HepG2 (cell line): ENCODE data around the gene TOLLIP. TPM values are rescaled to one million over a fixed set of nuclear protein-coding genes. Genes with fewer than 3 reads are reported as not detected.

Experiments used
- ATAC-seq: fragments of 200-7000 bp; cut with Tn5 transposase; 3 replicates; pipeline ENCODE4 v1.9.1; 2020; ENCODE audit warnings: mild to moderate bottlenecking, moderate library complexity
- BruUV-seq: library from RNA; stranded (reverse); fragments of 400-500 nt; replicated peaks from 2 replicates; lab custom pipeline; 2021; lab: Mats Ljungman, UMichigan
- CTCF ChIA-PET: fragments of 300-600 bp; formaldehyde crosslinking; extraction: SDS; loops from one replicate; lab custom pipeline; 2021; ENCODE audit warnings: low total read pairs, inconsistent platforms, low intra/inter-chr PET ratio; lab: Yijun Ruan, JAX
- POLR2A ChIA-PET: fragments of 350-600 bp; sonication (Branson Sonifier 250); formaldehyde crosslinking; loops from one replicate; lab custom pipeline; 2020; ENCODE audit warnings: antibody characterized with exemption, inconsistent platforms; lab: Yijun Ruan, JAX
- DNase-seq: peaks from one replicate; pipeline ENCODE4 v3.0.0-alpha.2; 2015; ENCODE audit warnings: low spot score
- FAIRE-seq: peaks from 3 replicates; lab custom pipeline; 2011; peaks lifted over from hg19 to GRCh38; lab: Jason Lieb, UNC
- H2AFZ ChIP-seq: one replicate; pipeline ENCODE4 v1.6.1; 2011; ENCODE audit warnings: low read length, inconsistent platforms
- H3K27ac ChIP-seq: fragments of 300-600 bp; 3 replicates; pipeline ENCODE4 v1.8.0; 2011; ENCODE audit warnings: mixed run types, mild to moderate bottlenecking, mixed read lengths, low read length, inconsistent platforms; ENCODE audit not compliant: insufficient read depth; ENCODE audit errors: extremely low read length
- H3K27me3 ChIP-seq, 2 experiments: fragments of 200-600 bp in 1 of 2; 2 replicates in 1 of 2; 3 replicates in 1 of 2; pipeline versions ENCODE4 v1.6.0 to v1.8.0; 2011; ENCODE audit warnings: low read length in 2 of 2, mild to moderate bottlenecking in 2 of 2, moderate library complexity in 2 of 2, inconsistent platforms in 1 of 2; ENCODE audit not compliant: insufficient read depth in 2 of 2, control insufficient read depth in 1 of 2
- H3K36me3 ChIP-seq, 2 experiments: fragments of 200-600 bp in 1 of 2; replicated peaks in 1 of 2; 2 replicates in 1 of 2; 3 replicates in 1 of 2; pipeline versions ENCODE4 v1.5.1 to v1.8.0; 2011; ENCODE audit warnings: low read length in 2 of 2, inconsistent platforms in 1 of 2; ENCODE audit not compliant: insufficient read depth in 2 of 2, control insufficient read depth in 1 of 2
- H3K4me1 ChIP-seq: 2 replicates; pipeline ENCODE4 v1.5.1; 2012; ENCODE audit warnings: low read length, inconsistent platforms; ENCODE audit not compliant: insufficient read depth
- H3K4me2 ChIP-seq: 2 replicates; pipeline ENCODE4 v1.6.0; 2011; ENCODE audit warnings: low read depth, low read length, inconsistent platforms
- H3K4me3 ChIP-seq, 3 experiments: fragments of 200-600 bp in 1 of 3; sonication (generic), shearing (Covaris generic) in 1 of 3; replicated peaks in 1 of 3; 2 replicates each; pipeline ENCODE4 v1.5.1; 2011 to 2016; ENCODE audit warnings: low read length in 3 of 3, inconsistent platforms in 2 of 3, low read depth in 2 of 3, mild to moderate bottlenecking in 2 of 3, control low read depth in 1 of 3, mixed read lengths in 1 of 3; ENCODE audit not compliant: insufficient read depth in 1 of 3
- H3K79me2 ChIP-seq: one replicate; pipeline ENCODE4 v1.6.1; 2011; ENCODE audit warnings: low read length, inconsistent platforms; ENCODE audit not compliant: insufficient read depth
- H3K9ac ChIP-seq: 2 replicates; pipeline ENCODE4 v1.6.0; 2011; ENCODE audit warnings: mild to moderate bottlenecking, low read depth, low read length, inconsistent platforms; ENCODE audit not compliant: insufficient read depth
- H3K9me3 ChIP-seq: 2 replicates; pipeline ENCODE4 v1.5.1; 2012; ENCODE audit warnings: mild to moderate bottlenecking, low read length
- H4K20me1 ChIP-seq: 2 replicates; pipeline ENCODE4 v1.6.0; 2011; ENCODE audit warnings: inconsistent platforms, mild to moderate bottlenecking, low read length, moderate library complexity; ENCODE audit not compliant: insufficient read depth
- ATF7-NPFF ChIP-seq: sonication (generic); formaldehyde crosslinking; IDR thresholded peaks from 2 replicates; pipeline ENCODE4 v1.8.1; 2023; ENCODE audit warnings: mild to moderate bottlenecking, low read depth, missing genetic modification reagents, moderate library complexity
- DMAP1 ChIP-seq: IDR thresholded peaks from 2 replicates; pipeline ENCODE4 v1.6.1; 2016
- PRPF4 ChIP-seq: fragments of 200-400 bp; formaldehyde crosslinking; IDR thresholded peaks from 2 replicates; pipeline ENCODE4 v1.6.1; 2016; ENCODE audit warnings: low read length, low read depth; ENCODE audit not compliant: poor library complexity, severe bottlenecking
- SETDB1 ChIP-seq: sonication (generic); formaldehyde crosslinking; IDR thresholded peaks from 2 replicates; pipeline ENCODE4 v1.5.1; 2020; ENCODE audit warnings: missing genetic modification reagents, mild to moderate bottlenecking, borderline replicate concordance
- TMF1 ChIP-seq: sonication (generic); formaldehyde crosslinking; IDR thresholded peaks from 2 replicates; pipeline ENCODE4 v1.8.1; 2022; ENCODE audit warnings: low read depth, missing genetic modification reagents
- YEATS4 ChIP-seq: sonication (generic); formaldehyde crosslinking; IDR thresholded peaks from 2 replicates; pipeline ENCODE4 v1.4.0; 2020; ENCODE audit warnings: missing genetic modification reagents, borderline replicate concordance
- ZNF350 ChIP-seq: sonication (generic); formaldehyde crosslinking; IDR thresholded peaks from 2 replicates; pipeline ENCODE4 v1.4.0; 2020; ENCODE audit warnings: mild to moderate bottlenecking, low read depth, missing genetic modification reagents, borderline replicate concordance
- ZNF543 ChIP-seq: sonication (generic); formaldehyde crosslinking; IDR thresholded peaks from 2 replicates; pipeline ENCODE4 v1.4.0; 2020; ENCODE audit warnings: mild to moderate bottlenecking, missing genetic modification reagents
- ZNF576 ChIP-seq: sonication (generic); formaldehyde crosslinking; IDR thresholded peaks from 2 replicates; pipeline ENCODE4 v1.4.0; 2020; ENCODE audit warnings: mild to moderate bottlenecking, missing genetic modification reagents
- ZNF839 ChIP-seq: sonication (generic); formaldehyde crosslinking; IDR thresholded peaks from 2 replicates; pipeline ENCODE4 v1.4.0; 2020; ENCODE audit warnings: missing genetic modification reagents, mild to moderate bottlenecking, borderline replicate concordance
- WGBS: methylation state at CpG from one replicate; pipeline ENCODE4 v1.1.6; 2017; ENCODE audit warnings: low lambda C conversion rate; 5-methylcytosine and 5-hydroxymethylcytosine counted together
- in situ Hi-C: cut with HindIII; loops from 2 replicates; pipeline ENCODE4 v1.10.0; 2017; ENCODE audit warnings: low pct_unique_long_range_greater_than_20kb; ENCODE audit not compliant: extremely low pct_ligation_motif_present
- intact Hi-C: fragments of 100-400 bp; cut with micrococcal nuclease; formaldehyde crosslinking; loops from one replicate; pipeline ENCODE4 v1.10.0; 2022; ENCODE audit not compliant: unreplicated experiment
- polyA plus RNA-seq, 8 experiments: library from polyadenylated mRNA; depleted of rRNA in 3 of 8; stranded (reverse) in 7 of 8; unstranded in 1 of 8; fragments of >200 nt; fragmentation: Illumina TruSeq in 4 of 8; extraction: Trizol in 4 of 8; gene quantifications; 2 replicates each; pipeline versions ENCODE4 v1.2.1 to v1.2.3, GENCODE V29; 2011 to 2016; ENCODE audit warnings: low read depth in 4 of 8, missing spikeins in 1 of 8, mixed read lengths in 1 of 8; ENCODE audit not compliant: insufficient read depth in 1 of 8
- total RNA-seq, 5 experiments: library from RNA; depleted of rRNA; stranded (reverse); fragments of >200 nt; fragmentation: Illumina TruSeq; extraction: Trizol; gene quantifications; 2 replicates each; pipeline ENCODE4 v1.2.3, GENCODE V29; 2016; ENCODE audit warnings: low read depth in 1 of 5
- TF ChIP-seq, protein P1 (sequence below): sonication (generic); formaldehyde crosslinking; IDR thresholded peaks from 2 replicates; pipeline ENCODE4 v1.8.0; 2022; ENCODE audit warnings: missing genetic modification reagents, mild to moderate bottlenecking, moderate library complexity, borderline replicate concordance
- TF ChIP-seq, protein P2 (sequence below): sonication (generic); formaldehyde crosslinking; IDR thresholded peaks from 2 replicates; pipeline ENCODE4 v1.4.0; 2020; ENCODE audit warnings: missing genetic modification reagents

TOLLIP gene
- total and polyA plus RNA-seq, 2 of the 13 experiments (the other 11 are each of a cell fraction or from before 2014, with no cell fraction given): 25.9 to 47.5 TPM

- peaks cover 36% of the 10 kb centered on the region for H3K79me2 ChIP-seq
Measured at GRCh38 chr11:1310318-1310687, 871 bp upstream of the TOLLIP start.

More at GRCh38 chr11:1310318-1310687, 871 bp upstream of the TOLLIP start:
- Histone ChIP-seq H2AFZ (no peak overlapping the region), H3K27me3 (no peaks in the 10 kb centered on the region), H3K36me3 (peaks cover 3 to 6% of the 10 kb centered on the region in 2 experiments; a peak in 3 of 5 replicates), H3K4me3 (peak overlapping the region; percentile 34 to 81 (median 57); a peak in 4 of 6 replicates), H3K4me2 (peak overlapping the region; percentile 90), H4K20me1 (no peaks in the 10 kb centered on the region), H3K27ac (no peak overlapping the region), H3K9ac (peak overlapping the region; percentile 79), H3K9me3 (peaks cover 12% of the 10 kb centered on the region), H3K4me1 (peaks cover 46% of the 10 kb centered on the region)
- no peak for FAIRE-seq
- no TSS peak for BruUV-seq
- POLR2A ChIA-PET: interaction anchor here (1.4 kb wide), 1 partner anchor 23 kb away, joined by 4 read pairs; no protein-coding TSS in a partner anchor
- intact Hi-C loops (no loop called here), in situ Hi-C loops (no loop called here)
- CTCF ChIA-PET: no interaction called here
- DNase-seq: no peak
- no peak for ATAC-seq
- TF ChIP-seq PRPF4: peak; percentile 75
- TF ChIP-seq ZNF543 (CRISPR knock-in tag): peak; percentile 0; the same call in 1 of the 2 replicates
- TF ChIP-seq SETDB1 (CRISPR knock-in tag): no peak
- TF ChIP-seq ZNF350 (CRISPR knock-in tag): peak; percentile 11; the same call in 1 of the 2 replicates
- TF ChIP-seq, protein P1, sequence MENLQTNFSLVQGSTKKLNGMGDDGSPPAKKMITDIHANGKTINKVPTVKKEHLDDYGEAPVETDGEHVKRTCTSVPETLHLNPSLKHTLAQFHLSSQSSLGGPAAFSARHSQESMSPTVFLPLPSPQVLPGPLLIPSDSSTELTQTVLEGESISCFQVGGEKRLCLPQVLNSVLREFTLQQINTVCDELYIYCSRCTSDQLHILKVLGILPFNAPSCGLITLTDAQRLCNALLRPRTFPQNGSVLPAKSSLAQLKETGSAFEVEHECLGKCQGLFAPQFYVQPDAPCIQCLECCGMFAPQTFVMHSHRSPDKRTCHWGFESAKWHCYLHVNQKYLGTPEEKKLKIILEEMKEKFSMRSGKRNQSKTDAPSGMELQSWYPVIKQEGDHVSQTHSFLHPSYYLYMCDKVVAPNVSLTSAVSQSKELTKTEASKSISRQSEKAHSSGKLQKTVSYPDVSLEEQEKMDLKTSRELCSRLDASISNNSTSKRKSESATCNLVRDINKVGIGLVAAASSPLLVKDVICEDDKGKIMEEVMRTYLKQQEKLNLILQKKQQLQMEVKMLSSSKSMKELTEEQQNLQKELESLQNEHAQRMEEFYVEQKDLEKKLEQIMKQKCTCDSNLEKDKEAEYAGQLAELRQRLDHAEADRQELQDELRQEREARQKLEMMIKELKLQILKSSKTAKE (CRISPR knock-in tag): no peak
- no peak for TF ChIP-seq ZNF576
- TF ChIP-seq YEATS4 (CRISPR knock-in tag): no peak
- TF ChIP-seq ZNF839: no peak
- no peak for TF ChIP-seq ATF7-NPFF (CRISPR knock-in tag)
- no peak for TF ChIP-seq DMAP1
- TF ChIP-seq, protein P2, sequence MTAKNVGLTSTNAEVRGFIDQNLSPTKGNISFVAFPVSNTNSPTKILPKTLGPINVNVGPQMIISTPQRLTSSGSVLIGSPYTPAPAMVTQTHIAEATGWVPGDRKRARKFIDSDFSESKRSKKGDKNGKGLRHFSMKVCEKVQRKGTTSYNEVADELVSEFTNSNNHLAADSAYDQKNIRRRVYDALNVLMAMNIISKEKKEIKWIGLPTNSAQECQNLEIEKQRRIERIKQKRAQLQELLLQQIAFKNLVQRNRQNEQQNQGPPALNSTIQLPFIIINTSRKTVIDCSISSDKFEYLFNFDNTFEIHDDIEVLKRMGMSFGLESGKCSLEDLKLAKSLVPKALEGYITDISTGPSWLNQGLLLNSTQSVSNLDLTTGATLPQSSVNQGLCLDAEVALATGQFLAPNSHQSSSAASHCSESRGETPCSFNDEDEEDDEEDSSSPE (CRISPR knock-in tag): no peak
- TF ChIP-seq TMF1 (CRISPR knock-in tag): no peak
- 95% methylated on average over 18 of the region's 18 CpGs for WGBS
